K562 treated with DMSO at 1 percent for 12 hours (cell line): ENCODE measurements around the gene LNP1. TPM values are rescaled to one million over a fixed set of nuclear protein-coding genes. Genes with fewer than 3 reads are reported as not detected.

ENCODE experiments used
- total RNA-seq: library from RNA; unstranded; fragments of 300-600 nt; gene quantifications from 2 replicates; pipeline ENCODE4 v1.2.3, GENCODE V29; 2022; ENCODE audit not compliant: insufficient read depth

LNP1 gene
- 1.2 and 5.6 TPM in 2 replicates for total RNA-seq

GRCh38 chr3:100400780-100401673 lies at the start of gene LNP1, which contains the start of gene TOMM70:
Gene LNP1, plus strand, starts transcription at chr3:100401539. Its CDS starts 28,191 bp downstream, at chr3:100429730.
Gene TOMM70, minus strand, starts transcription at chr3:100401089. Its CDS starts 140 bp downstream, at chr3:100400949.

GRCh38 chr3:100492059-100493006 lies 91.0 kb downstream of the LNP1 start, which contains the start of gene TMEM45A:
Gene TMEM45A, plus strand, starts transcription at chr3:100492619. Its CDS starts 62,593 bp downstream, at chr3:100555212.

Other genes with a start within 250 kb of the LNP1 start
- 8.0 and 17.9 TPM in 2 replicates for gene TBC1D23, start 140.5 kb upstream of the LNP1 start, total RNA-seq
- 5.3 and 13.3 TPM in 2 replicates for gene NIT2, start 66.8 kb upstream of the LNP1 start, total RNA-seq
- 10.2 and 27.8 TPM in 2 replicates for gene TOMM70, start 450 bp upstream of the LNP1 start, total RNA-seq
- gene TMEM45A, start 91.1 kb downstream of the LNP1 start, total RNA-seq, result 2.9 and 3.0 TPM in 2 replicates
- gene ADGRG7, start 208.1 kb downstream of the LNP1 start, total RNA-seq, result not detected in 2 replicates